Measurements from ENCODE around the gene IGSF21.

DNA sequence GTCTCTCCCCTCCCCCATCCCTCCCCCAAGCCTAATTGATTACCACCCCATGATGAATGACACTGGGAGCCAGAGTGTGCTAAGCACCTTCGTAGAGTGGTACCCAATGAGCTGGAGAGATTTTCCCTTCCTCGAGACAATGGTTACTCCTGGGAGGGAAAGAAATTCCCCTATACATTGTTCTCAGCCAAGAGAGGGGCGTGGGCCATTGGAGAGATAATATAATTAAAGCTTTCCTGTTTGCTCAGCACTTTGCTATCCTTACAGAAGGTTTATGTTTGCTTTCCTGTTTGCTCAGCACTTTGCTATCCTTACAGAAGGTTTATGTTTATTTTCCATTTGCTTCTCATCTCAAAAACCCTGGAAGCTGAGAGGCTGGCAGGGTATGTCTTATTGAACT is 247.0 kb downstream of the IGSF21 start:
- TF ChIP-seq, protein P1, sequence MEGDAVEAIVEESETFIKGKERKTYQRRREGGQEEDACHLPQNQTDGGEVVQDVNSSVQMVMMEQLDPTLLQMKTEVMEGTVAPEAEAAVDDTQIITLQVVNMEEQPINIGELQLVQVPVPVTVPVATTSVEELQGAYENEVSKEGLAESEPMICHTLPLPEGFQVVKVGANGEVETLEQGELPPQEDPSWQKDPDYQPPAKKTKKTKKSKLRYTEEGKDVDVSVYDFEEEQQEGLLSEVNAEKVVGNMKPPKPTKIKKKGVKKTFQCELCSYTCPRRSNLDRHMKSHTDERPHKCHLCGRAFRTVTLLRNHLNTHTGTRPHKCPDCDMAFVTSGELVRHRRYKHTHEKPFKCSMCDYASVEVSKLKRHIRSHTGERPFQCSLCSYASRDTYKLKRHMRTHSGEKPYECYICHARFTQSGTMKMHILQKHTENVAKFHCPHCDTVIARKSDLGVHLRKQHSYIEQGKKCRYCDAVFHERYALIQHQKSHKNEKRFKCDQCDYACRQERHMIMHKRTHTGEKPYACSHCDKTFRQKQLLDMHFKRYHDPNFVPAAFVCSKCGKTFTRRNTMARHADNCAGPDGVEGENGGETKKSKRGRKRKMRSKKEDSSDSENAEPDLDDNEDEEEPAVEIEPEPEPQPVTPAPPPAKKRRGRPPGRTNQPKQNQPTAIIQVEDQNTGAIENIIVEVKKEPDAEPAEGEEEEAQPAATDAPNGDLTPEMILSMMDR (IDR thresholded peaks at IDR 0.05): no peak
- TF ChIP-seq POLR2A (IDR thresholded peaks at IDR 0.05): no peak

Data from vagina (tissue), 2 donors.